Superior temporal gyrus (tissue), 1 donor: ENCODE measurements around the gene OASL.

Source experiments
- DNase-seq: peaks from one replicate; pipeline ENCODE4 v3.0.0-alpha.2; 2016; ENCODE audit errors: extremely low spot score

The OASL gene

DNA sequence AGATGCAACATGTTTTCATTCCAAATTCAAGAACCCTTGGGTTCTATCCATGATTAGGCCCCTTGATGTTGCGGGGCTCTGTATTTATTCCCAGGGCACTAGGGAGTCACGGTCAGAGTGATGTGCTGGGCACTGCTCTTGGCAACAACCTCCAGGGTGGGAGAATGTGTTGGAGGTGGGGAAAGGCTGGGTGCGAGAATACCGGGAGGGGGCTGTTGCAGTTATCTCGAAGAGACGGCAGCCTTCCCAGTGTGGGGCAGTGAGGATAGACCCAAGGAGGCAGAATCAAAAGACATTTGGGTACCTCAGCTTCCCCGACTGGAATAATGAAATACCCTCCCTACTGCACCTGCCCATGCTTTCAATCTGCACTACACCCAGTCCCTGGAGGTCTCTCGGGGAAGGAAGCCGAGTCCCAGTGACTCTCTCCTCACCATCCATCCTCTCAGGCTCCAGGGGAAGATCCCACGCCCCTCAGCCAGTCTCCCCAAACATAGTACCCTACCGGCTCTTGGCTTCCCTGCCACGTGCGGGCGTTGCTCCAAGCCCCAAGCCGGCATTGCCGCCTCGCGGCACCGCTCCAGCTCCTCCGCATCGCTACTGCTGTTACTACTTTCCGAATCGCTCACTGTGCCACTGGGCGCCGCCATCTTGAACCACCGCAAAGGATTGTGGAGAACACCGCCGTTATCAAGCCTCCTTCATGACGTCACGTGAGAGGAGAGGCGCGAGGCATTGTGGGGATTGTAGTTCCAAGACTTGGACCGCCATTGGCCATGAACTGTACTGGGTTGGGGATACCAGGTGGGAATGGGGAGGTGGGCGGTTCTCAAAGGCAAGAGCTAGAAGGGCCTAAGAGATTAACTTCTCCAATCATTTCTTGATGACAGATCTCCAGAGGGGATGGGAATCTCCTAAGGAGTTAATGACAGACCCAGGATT, 22.9 kb downstream of the OASL start, which contains the start of gene C12orf43:
C12orf43 (minus strand) TSS at position 663 of the 942 bp plus-strand sequence; CDS start at position 650, 13 bp downstream.
- DNase-seq: peak; percentile 99

DNA sequence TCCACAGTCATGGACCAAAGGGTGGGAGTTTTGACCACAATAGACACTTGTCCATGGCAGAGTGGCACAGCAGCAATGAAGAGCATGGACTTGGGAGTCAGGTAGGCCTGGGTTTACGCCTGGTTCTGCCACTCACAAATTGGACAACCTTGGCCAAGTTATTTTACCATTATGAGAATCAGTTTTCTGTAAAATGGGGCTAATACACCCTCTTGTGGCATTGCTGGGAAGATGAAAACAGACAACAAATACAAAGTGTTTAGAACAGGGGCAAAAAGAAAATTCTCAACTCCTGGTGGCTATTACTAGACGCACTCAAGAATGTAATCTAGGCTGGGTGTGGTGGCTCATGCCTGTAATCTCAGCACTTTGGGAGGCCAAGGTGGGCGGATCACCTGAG, 25.3 kb downstream of the OASL start:
- no peak for DNase-seq

GRCh38 chr12:121011820-121012219, 27.2 kb downstream of the OASL start:
- no peak for DNase-seq

DNA sequence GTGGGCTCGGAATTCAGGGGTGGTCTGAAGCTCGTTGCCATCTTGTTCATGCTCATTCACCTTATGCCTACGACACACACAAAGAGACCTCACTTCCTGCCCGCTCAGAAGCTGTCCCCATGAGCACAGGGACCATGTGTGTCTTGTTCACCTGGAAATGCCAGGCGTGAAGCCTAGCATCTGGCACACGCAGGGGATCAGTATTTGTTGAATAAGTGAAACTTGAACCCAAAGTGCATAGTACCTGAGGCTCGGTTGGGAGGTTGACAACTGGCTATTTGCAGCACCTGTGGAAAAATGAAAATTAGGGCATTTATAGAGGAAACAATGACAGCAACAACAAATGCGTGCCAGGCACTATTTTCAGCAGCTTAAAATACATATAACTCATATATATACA, 28.2 kb downstream of the OASL start:
- no peak for DNase-seq

GRCh38 chr12:121009741-121010140, 29.3 kb downstream of the OASL start:
- peak; percentile 37 for DNase-seq

- DNase-seq: no peak
Observed at GRCh38 chr12:121008347-121009098, 30.5 kb downstream of the OASL start.

DNA sequence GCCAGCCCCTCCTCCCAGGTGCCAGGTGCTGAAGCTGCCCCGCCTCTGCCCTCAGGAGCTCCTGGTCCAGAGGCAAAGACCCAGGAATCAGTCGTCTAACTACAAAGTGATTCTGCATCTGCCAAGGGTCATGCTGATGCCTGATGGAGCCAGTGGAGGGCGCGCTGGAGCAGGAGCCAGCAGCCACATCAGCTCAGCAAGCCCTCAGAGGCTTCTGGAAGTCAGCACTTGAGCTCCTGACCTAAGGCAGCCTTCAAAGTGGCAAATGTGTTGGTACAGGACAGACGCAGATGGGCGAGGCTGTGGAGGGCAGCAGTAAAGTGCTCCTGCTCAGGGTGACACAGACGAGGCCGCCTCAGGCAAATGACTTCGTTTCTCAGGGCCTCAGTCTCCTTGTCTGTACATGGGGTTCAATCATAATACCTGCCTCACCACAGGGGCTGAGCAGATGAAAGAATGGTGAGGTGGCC, 33.7 kb downstream of the OASL start:
- no peak for DNase-seq

GRCh38 chr12:121004253-121004815, 34.7 kb downstream of the OASL start:
- no peak for DNase-seq

DNA sequence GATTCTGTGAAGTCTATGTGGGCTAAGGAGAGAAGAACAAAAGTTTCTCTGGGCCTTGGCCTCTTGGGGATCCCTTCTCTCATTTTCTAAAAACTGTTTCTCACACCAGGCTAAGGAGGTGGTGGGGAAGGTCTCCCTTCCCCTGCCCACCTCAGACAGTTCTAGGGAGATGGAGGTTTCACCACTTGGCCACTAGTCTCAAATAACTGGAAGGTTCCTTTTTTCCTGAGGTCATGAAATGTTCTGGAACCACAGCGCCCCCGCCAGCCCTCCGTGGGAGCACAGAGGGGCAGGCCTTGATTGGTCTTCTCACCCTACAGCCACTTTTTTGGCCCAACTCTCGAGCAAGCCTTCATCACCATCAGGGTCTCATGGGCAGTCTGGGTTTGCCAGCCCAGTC, 35.4 kb downstream of the OASL start:
- DNase-seq: no peak

- no peak for DNase-seq
Observed at GRCh38 chr12:121001841-121002483, 37.1 kb downstream of the OASL start.

- DNase-seq: no peak
Observed at GRCh38 chr12:121001060-121001459, 38.0 kb downstream of the OASL start.

- no peak for DNase-seq
Observed at GRCh38 chr12:121000530-121000929, 38.5 kb downstream of the OASL start.

DNA sequence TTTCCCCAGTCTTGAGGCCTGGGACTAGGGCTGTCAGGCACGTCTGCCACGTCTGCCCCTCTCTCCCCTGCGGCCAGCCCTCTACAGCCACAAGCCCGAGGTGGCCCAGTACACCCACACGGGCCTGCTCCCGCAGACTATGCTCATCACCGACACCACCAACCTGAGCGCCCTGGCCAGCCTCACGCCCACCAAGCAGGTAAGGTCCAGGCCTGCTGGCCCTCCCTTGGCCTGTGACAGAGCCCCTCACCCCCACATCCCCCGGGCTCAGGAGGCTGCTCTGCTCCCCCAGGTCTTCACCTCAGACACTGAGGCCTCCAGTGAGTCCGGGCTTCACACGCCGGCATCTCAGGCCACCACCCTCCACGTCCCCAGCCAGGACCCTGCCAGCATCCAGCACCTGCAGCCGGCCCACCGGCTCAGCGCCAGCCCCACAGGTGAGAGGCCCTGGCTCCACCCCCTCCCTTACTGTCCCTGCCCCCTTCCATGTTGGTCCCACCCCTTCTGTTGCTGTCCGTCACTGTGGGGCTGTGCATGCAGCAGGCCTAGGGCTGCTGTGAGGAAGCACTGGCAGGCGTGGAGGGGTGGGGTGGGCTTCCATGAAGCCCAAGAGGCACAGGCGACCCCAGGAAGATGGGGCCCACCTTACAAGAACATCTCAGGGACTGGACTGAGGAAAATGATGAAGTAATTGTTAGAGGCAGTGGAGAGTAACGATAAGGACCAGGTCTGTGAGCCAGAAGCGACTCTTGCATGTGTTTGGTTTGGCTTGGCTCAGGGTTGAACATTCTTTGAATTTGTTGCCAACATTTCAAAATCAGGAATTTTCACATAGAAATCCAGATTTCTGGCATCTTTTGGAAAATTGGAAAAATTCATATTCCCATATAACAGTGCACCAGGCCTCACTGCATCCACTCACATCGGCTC, 39.6 kb downstream of the OASL start:
- no peak for DNase-seq

DNA sequence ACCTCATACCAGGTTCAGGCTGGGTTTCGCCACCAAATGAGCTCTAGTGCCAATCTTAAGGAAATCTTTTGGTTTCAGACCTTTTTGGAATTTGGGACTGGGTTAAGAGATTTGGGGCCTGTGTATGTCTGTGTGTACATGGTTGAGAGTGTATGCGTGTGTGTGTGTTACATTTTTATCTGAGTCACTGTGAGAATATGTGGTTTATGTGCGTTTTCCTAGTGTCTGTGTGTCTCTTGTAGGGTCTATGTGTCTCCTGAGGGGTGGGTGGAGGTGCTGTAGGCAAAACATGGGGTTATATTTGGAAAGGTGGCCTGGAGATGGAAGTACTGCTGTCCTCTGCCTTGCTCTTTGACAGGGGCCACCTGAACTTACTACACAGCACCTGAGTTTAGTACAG, 40.6 kb downstream of the OASL start:
- no peak for DNase-seq

GRCh38 chr12:120997448-120997847, 41.6 kb downstream of the OASL start:
- DNase-seq: no peak

- DNase-seq: no peak
Observed at GRCh38 chr12:120996133-120996746, 42.8 kb downstream of the OASL start.

- no peak for DNase-seq
Observed at GRCh38 chr12:120994589-120995337, 44.3 kb downstream of the OASL start.

GRCh38 chr12:120994059-120994458, 45.0 kb downstream of the OASL start:
- no peak for DNase-seq

DNA sequence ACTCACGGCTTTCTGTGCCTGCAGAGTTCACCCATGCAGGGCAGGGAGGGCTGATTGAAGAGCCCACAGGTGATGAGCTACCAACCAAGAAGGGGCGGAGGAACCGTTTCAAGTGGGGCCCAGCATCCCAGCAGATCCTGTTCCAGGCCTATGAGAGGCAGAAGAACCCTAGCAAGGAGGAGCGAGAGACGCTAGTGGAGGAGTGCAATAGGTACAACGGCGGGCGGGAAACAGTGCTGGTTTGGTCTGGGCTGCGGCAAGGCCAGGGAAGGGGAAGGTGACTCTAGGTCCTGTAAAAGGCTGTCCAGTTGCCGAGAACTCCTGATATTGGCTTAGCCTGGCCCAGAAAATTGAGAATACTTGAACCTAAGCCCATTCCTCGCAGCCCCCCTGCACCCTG, 45.5 kb downstream of the OASL start:
- no peak for DNase-seq
